Loucy (cell line): ENCODE data around the gene EMX2.

Experiments used
- CTCF ChIP-seq: fragments of 200-600 bp; sonication (generic); conservative IDR thresholded peaks from 2 replicates; pipeline ENCODE4 v1.5.1; 2014; ENCODE audit warnings: mild to moderate bottlenecking, antibody characterized with exemption, low read length
- EZH2phosphoT487 ChIP-seq: fragments of 200-600 bp; IDR thresholded peaks from 2 replicates; pipeline ENCODE4 v1.6.1; 2018; ENCODE audit warnings: antibody characterized with exemption, mild to moderate bottlenecking, moderate library complexity, borderline replicate concordance

DNA sequence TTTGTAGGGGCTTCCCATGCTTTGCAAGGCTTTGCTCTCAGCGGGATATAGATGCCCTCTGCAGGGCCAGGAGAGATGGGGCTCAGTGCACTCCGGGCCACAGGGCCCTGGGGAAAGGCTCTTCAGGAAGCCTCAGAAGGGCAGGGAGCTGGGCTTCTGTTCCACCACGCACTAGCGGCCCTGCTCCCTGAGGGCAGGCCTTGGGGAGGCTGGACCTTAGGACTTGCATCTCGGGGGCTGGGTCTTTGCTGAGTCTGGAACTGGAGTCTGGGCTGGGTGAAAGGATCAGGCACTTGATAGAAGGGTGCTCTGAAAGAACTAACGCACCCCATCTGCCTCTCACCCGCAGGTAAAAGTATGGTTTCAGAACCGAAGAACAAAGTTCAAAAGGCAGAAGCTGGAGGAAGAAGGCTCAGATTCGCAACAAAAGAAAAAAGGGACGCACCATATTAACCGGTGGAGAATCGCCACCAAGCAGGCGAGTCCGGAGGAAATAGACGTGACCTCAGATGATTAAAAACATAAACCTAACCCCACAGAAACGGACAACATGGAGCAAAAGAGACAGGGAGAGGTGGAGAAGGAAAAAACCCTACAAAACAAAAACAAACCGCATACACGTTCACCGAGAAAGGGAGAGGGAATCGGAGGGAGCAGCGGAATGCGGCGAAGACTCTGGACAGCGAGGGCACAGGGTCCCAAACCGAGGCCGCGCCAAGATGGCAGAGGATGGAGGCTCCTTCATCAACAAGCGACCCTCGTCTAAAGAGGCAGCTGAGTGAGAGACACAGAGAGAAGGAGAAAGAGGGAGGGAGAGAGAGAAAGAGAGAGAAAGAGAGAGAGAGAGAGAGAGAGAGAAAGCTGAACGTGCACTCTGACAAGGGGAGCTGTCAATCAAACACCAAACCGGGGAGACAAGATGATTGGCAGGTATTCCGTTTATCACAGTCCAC, 5.4 kb downstream of the EMX2 start:
- TF ChIP-seq CTCF (no peak), EZH2phosphoT487 (no peak)
